Measurements from ENCODE around the gene ZNF804B.
"Not testable (repeated sequence)": the region's sequence is repeated elsewhere in the genome, so short reads cannot be mapped to it uniquely, and the experiment has no call there.

Gene ZNF804B

DNA sequence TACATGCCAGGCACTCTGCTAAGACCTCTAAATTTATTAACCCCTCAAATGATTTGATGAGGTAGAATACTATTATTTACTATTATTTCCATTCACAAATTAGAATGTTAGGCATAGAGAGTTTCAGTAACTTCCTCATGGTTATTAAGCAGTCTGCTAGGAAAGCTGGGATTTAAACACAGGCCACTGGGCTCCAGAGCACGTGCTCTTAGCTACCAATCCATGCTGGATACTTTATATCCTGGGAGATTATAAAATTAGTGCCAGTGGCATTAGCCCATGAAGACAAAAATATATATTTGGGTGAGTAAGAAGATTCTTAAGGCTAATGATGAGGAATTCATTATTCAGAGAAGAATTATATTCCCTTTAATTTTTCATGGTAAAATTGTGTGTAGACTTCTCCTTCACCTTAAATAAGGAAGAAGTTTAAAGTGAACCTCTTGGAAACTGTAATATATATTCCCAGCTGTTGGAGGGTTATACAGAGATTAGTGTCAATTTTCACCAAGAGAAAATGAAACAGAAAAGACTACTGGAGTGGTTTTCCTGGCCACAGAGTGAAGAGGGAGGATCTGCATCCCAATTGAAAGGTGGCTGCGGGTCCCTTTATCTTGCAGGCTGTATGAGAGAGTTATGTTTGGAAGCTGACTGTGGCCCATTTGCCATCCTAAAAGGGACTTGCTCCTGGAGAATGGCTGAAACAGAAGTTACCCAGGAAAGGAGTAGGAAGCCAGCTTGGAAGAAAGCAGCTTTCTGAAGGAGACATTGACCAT, 370.3 kb downstream of the ZNF804B start:
- no peak for TF ChIP-seq POLR2A (IDR thresholded peaks at IDR 0.05; ENCODE audit: low read length)
- TF ChIP-seq GATA1 (IDR thresholded peaks at IDR 0.05; ENCODE audit: low read depth, low read length) = no peak
- no peak for DNase-seq

DNA sequence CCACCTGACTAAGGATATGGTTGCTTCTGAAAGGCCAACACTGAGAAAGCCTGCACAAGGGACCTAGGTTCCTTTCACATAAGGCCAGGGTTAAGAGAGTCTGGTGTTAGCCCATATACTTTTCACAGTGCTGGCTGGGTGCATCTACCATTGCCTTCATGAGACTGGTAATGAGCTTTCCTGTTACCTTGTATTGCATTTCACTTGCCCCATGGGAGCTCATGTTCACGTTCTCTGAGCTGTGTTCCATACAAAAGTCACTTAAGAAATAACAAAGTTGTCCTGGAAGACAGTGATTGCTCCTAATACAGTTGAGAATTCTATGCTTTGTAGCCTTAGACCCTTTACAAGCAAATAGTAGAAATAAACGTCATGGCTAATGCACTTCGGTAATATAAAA, 373.9 kb downstream of the ZNF804B start:
- no peak for DNase-seq
- TF ChIP-seq POLR2A (IDR thresholded peaks at IDR 0.05; ENCODE audit: low read length) = no peak
- TF ChIP-seq GATA1 (IDR thresholded peaks at IDR 0.05; ENCODE audit: low read depth, low read length) = no peak

DNA sequence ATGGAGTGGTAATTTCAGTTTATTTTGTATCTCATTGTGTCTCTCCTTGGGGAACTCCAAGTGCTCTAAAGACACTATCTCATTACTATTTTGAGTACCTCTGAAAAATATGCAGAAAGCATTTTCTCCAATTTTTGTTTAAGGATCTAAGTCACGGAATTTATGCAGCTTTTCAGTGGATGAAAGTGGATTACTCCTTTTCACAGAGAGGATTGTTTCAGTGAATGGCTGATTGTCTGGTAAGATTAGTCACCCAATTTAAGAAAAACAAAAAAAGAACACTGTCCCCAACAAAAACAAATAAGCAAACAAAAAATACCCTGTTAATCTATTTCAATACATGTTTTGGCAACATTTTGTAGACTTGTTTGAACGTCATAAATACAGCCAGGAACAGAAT, 374.3 kb downstream of the ZNF804B start:
- TF ChIP-seq POLR2A (IDR thresholded peaks at IDR 0.05; ENCODE audit: low read length) (no peak), GATA1 (IDR thresholded peaks at IDR 0.05; ENCODE audit: low read depth, low read length) (no peak)
- no peak for DNase-seq

DNA sequence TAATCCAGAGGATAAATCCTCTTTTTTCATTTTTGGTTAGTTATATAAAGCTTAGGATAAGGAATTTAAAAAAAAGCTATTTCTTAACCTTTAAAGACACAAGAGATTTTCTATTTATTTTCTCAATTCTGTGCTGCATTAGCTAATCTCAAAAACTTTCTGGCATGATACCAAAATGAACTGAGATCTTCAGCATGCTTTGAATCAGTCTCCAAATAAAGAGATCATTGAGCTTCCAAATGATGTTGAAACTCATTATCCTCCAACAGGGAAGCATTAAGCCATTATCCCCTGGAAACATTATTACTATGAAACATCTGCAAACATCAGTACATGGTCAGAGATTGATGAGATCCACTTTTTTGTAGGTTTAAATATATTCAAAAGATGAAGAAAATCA, 386.3 kb downstream of the ZNF804B start:
- no peak for TF ChIP-seq POLR2A (IDR thresholded peaks at IDR 0.05; ENCODE audit: low read length)
- TF ChIP-seq GATA1 (IDR thresholded peaks at IDR 0.05; ENCODE audit: low read depth, low read length) = no peak
- DNase-seq = no peak

GRCh38 chr7:89160107-89160506, 400.6 kb downstream of the ZNF804B start:
- DNase-seq = no peak
- TF ChIP-seq POLR2A (IDR thresholded peaks at IDR 0.05; ENCODE audit: low read length) (no peak), GATA1 (IDR thresholded peaks at IDR 0.05; ENCODE audit: low read depth, low read length) (no peak)

GRCh38 chr7:89165421-89165820, 405.9 kb downstream of the ZNF804B start:
- DNase-seq = no peak
- no peak for TF ChIP-seq POLR2A (IDR thresholded peaks at IDR 0.05; ENCODE audit: low read length)
- no peak for TF ChIP-seq GATA1 (IDR thresholded peaks at IDR 0.05; ENCODE audit: low read depth, low read length)

- TF ChIP-seq POLR2A (IDR thresholded peaks at IDR 0.05; ENCODE audit: low read length) (no peak), GATA1 (IDR thresholded peaks at IDR 0.05; ENCODE audit: low read depth, low read length) (no peak)
Measured at GRCh38 chr7:89170628-89171027, 411.1 kb downstream of the ZNF804B start.

GRCh38 chr7:89182116-89182515, 422.6 kb downstream of the ZNF804B start:
- TF ChIP-seq POLR2A (IDR thresholded peaks at IDR 0.05; ENCODE audit: low read length) (no peak), GATA1 (IDR thresholded peaks at IDR 0.05; ENCODE audit: low read depth, low read length) (no peak)
- no peak for DNase-seq

More at GRCh38 chr7:89170628-89171027, 411.1 kb downstream of the ZNF804B start:
- DNase-seq = no peak

DNA sequence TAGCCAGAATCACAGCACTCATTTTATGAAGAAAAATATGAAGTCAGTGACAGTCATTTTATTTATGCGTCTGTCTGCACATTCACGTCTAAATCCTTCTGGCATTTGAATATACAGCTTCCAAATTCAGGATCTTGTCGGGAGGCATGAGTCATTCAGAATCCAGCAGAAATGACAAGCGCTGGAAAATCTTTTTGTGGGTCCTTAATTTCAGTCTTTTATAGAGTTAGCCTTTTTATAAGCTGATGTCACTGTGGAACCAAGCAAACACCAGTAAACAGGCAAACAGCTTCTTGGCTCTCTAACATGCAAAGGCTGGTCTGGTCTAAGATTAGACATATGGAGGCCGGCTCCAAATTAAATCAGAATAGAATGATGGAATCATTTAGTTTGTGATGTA, 424.2 kb downstream of the ZNF804B start:
- TF ChIP-seq GATA1 (IDR thresholded peaks at IDR 0.05; ENCODE audit: low read depth, low read length) (no peak), POLR2A (IDR thresholded peaks at IDR 0.05; ENCODE audit: low read length) (no peak)
- no peak for DNase-seq

DNA sequence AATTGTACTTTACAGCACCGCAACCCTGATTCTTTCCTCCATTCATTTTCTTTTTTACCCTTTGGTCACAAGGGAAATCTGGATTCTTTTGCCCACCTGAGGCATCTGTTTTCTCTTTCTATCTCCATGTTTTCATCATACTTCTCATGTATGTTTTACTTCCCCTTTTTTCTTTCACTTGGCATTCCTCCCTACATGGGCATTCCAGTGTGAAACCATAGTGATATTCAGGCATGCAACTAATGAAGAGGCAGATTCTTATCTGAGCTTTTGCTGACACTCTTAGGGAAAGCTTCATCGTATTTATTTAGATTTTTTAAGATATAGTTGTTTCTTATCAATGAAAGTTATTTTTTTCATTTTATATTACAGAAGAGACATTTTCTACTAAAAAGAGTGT, 441.3 kb downstream of the ZNF804B start:
- TF ChIP-seq POLR2A (IDR thresholded peaks at IDR 0.05; ENCODE audit: low read length) = no peak
- no peak for TF ChIP-seq GATA1 (IDR thresholded peaks at IDR 0.05; ENCODE audit: low read depth, low read length)
- no peak for DNase-seq

DNA sequence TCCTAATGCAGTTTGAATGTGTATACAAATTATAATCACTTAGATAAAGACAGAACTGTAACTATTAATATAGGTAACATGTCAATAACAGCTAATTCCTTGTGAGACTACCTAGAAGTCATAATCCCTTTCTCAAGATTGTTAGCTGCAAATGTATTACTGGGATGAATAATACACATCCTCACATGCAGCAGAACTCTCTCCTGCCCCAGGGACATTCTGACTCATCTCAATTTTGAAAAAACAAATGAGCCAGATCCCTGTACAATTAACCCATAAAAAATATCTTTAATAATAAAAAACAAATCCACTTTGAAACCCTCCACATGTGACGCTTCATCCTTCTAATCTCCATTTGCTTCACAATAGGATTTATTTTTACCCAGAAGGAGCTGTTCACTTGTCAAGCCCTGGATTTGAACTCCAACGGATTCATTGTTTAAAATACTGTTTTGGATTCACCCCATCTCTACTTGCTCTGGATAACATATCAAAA, 464.4 kb downstream of the ZNF804B start:
- no peak for DNase-seq
- TF ChIP-seq GATA1 (IDR thresholded peaks at IDR 0.05; ENCODE audit: low read depth, low read length) (no peak), POLR2A (IDR thresholded peaks at IDR 0.05; ENCODE audit: low read length) (no peak)

GRCh38 chr7:89228688-89229171, 469.2 kb downstream of the ZNF804B start:
- not testable (repeated sequence) for DNase-seq

DNA sequence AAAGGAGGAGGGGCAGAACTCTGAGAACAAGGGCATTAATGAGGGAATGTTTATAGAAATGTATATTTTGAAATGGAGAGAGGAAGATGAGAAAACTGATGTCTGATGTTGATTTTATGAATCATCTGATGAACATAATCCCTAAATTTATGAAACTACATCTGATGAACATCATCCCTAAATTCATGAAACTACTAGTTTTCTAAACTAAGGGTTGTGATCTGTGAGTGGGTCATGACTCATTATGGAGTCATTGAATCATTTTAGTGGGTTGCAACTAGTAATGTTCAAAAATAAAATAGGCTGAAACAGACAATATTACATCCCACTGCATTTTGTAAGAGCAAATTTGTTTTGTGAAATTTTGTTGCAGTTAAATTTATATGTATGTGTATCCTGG, 478.7 kb downstream of the ZNF804B start:
- no peak for TF ChIP-seq GATA1 (IDR thresholded peaks at IDR 0.05; ENCODE audit: low read depth, low read length)
- TF ChIP-seq POLR2A (IDR thresholded peaks at IDR 0.05; ENCODE audit: low read length) = no peak
- no peak for DNase-seq

DNA sequence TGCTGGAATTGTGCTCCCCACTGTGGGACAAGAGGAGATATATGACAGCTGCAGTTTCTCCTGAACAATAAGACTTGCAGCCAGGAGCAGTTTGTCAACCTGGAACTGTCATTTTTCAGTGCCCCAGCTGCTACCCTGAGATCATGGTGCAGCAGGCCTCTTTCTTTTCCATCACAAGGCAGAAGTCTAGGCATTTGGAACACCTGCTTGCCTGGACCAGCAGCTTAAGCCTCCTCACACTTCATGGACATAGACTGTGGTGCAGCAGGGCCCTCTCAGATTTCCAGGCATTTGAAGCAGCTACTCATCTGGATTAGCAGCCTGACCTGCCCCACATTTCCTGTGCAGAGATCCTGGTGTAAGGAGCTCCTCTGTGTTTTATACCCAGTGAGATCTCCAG, 486.7 kb downstream of the ZNF804B start:
- DNase-seq = no peak
- TF ChIP-seq GATA1 (IDR thresholded peaks at IDR 0.05; ENCODE audit: low read depth, low read length) (no peak), POLR2A (IDR thresholded peaks at IDR 0.05; ENCODE audit: low read length) (no peak)

DNA sequence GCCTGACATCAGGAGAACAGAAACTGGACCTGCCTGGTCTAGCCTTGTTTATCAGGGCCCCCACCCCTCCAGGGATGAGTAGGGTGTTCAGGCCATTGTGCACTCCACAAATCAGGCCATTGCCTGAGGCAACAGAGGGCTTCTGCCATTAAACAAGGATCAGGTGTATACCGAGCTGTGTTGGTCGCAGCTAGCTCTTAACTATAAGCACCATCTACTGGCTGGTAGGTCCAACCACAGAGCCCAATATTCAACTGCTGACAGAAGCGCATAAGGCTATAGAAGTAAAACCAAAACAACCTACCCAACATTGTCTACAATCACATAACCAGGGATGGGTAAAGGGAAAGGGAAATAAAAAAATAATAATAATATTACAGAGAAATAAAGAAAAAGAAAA, 487.7 kb downstream of the ZNF804B start:
- no peak for TF ChIP-seq POLR2A (IDR thresholded peaks at IDR 0.05; ENCODE audit: low read length)
- no peak for TF ChIP-seq GATA1 (IDR thresholded peaks at IDR 0.05; ENCODE audit: low read depth, low read length)
- DNase-seq = no peak
